ENCODE results near the gene NOP14.
A peak's percentile ranks its signal among the peaks of the same experiment; 100 is the strongest.
"Not testable (repeated sequence)": the region's sequence is repeated elsewhere in the genome, so short reads cannot be mapped to it uniquely, and the experiment has no call there.

The NOP14 gene

DNA sequence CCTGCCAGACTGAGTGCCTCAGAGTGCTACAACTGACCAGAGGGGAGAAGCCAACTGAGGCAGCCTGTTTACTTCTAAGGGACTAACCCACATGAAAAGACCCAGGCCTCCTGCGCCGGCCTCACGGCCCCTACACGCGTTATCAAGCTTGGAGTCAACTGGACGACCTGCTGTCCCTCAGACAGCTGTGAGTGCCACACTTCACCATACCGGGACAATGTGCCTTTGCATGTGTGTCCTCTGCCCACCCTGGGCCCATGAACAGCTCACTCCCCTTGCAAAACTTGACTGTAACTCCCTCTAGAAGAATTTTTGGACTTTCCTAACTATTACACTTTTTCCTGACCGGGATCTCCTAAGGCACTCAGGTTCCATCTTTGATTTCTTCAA lies 1.8 kb downstream of the NOP14 start:
- peak; percentile 54 for DNase-seq

- not testable (repeated sequence) for DNase-seq
These were observed 2.8 kb downstream of the NOP14 start for GRCh38 chr4:2960450-2960849.

GRCh38 chr4:2958446-2958845 lies 4.8 kb downstream of the NOP14 start:
- DNase-seq: no peak

DNA sequence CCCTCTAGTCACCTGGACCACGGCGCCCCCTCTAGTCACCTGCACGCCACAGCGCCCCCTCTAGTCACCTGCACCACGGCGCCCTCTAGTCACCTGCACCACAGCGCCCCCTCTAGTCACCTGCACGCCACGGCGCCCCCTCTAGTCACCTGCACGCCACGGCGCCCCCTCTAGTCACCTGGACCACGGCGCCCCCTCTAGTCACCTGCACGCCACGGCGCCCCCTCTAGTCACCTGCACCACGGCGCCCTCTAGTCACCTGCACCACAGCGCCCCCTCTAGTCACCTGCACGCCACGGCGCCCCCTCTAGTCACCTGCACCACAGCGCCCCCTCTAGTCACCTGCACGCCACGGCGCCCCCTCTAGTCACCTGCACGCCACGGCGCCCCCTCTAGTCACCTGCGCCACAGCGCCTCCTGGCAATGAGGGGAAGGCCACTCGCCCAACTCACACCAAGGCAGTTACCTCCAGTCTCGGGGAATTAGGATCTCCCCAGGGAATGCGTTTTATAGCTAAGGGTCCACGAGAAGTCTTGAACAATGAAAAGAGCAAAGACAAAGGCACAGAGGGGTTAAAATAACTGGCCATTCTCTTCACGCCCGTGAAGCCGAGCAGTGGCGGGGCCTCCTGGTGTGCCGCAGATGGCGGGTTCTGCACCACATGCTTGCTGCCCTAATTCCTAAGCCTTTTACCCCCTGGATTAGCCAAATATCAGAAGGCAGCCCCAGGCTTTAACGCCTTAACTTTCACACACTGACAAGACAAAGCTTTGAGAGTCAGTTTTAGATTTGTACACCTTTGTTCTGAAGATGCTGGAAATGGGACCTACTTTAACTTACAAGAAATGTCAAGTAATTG lies 7.8 kb downstream of the NOP14 start:
- DNase-seq: not testable (repeated sequence)

DNA sequence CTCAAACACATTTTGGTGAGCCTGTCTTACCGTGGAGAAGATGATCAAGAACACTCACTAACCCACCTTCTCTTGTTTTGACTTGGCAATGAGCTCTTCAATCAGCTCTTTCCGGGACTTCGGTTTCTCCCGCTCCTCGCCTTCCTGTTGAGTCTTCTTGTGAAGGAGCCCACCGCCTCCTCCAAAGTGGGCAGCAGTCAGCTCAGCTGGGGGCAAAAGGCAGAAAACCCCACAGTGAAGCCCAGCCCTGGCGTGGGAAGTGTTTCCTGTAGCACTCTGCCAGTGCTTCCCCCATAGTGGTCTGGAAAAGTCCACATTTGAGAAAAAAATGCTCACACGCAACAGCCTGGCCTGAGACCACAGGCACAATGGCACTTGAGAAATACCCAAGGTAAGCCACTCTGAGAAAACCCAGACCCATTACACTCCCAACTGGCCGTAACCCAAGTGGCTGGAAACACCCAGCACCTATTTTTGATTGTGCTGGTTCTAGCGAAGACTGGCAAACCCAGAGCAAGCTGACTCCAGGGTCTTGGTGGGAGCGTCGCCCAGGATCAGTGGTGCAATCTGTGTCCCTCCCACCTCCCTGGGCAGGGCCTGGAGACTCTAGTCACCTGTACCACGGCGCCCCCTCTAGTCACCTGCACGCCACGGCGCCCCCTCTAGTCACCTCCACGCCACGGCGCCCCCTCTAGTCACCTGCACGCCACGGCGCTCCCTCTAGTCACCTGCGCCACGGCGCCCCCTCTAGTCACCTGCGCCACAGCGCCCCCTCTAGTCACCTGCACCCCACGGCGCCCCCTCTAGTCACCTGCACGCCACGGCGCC lies 8.6 kb downstream of the NOP14 start:
- peak; percentile 88 for DNase-seq

GRCh38 chr4:2953496-2953895 lies 9.7 kb downstream of the NOP14 start:
- no peak for DNase-seq

DNA sequence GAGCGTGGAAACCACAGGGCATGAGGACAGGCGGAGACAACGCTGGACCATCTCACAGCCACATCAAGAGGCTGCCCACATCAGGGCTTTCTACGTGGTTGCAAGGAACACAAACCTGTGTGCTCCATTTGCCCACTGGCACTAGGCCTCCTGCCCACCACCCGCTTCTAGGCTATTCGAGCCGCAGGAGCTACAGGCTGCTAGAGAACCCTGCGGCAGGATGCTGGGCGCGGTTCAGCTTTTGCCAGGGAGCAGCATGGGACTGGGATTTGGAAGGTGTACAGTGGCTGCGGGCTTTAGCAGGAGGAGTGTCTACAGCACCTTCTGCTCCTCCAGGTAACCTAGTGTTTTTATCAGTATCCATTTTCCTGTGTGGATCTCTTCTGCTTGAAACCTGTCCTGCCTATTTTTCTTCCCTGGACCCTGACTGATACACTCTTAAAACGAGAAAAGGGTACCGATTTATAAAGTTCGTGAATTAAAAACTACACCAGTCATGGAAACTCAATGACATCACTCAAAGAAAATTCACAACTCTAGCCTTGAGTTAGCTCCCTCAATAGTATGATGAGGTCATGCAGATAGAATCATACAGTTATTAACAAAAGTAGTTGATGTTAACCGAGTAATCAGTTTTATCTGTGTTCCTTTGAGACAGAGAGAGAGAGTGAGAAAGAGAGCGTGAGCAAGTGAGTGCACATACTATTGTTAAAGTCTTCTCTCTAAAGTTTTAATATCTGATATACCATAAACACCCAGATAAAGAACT lies 12.8 kb downstream of the NOP14 start:
- no peak for DNase-seq

- DNase-seq: no peak
These were observed 13.5 kb downstream of the NOP14 start for GRCh38 chr4:2949782-2950125.

DNA sequence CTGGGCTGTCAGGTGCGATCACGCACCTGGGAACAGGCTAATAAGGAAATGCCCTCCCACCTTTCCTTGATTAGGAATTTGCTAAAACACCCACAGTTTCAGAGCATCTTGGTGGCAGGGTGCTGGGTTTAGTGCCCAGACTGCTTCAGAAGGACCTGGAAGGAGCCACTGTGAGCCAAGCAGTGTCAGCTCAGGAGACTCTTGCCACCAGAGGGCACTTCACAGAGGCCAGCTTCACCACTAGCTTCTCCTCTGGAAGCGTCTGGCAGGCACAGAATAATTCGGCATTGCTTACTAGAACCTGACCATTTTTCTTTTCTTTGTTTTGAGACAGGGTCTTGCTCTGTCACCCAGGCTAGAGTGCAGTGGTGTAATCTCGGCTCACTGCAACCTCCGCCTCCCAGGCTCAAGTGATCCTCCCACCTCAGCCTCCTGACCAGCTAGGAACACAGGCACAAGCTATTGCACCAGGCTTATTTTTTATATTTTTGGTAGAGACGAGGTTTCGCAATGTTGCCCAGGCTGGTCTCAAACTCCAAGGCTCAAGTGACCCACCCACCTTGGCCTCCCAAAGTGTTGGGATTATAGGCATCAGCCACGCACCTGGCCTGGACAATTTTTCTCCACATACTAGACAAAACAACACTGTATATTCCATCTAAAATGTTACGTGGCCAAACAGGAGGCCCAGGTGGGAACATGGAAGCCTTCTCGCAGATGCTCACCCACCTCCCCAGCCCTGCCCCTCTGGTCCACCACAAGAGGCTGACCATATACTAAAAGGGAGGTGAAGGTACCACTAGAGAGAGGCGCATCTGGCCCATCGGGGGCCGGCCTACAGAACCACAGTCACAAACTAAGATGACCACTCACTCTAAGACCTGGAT lies 14.1 kb downstream of the NOP14 start:
- no peak for DNase-seq

GRCh38 chr4:2947926-2948325 lies 15.3 kb downstream of the NOP14 start:
- DNase-seq: no peak

- no peak for DNase-seq
These were observed 16.2 kb downstream of the NOP14 start for GRCh38 chr4:2946812-2947600.

- DNase-seq: not testable (repeated sequence)
These were observed 17.3 kb downstream of the NOP14 start for GRCh38 chr4:2945619-2946604.

- DNase-seq: no peak
These were observed 18.4 kb downstream of the NOP14 start for GRCh38 chr4:2944586-2945526.

DNA sequence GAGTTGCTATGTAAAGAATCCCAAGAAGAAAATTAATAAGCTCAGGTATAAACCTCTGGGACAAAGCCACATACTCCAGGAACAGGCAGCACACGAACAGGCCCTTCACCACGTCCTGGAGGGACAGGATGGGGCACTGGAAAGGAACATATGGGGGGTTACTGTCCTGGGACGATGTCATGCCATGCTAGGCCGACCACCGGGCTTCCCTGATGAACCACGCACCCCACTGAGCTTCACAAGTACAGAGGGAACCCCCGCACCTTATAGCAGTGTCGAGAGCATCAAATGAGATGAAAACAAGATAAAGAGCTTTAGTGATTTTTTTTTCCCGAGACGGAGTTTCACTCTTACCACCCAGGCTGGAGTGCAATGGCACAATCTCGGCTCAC lies 19.1 kb downstream of the NOP14 start:
- DNase-seq: no peak

- no peak for DNase-seq
These were observed 19.7 kb downstream of the NOP14 start for GRCh38 chr4:2943364-2944090.

GRCh38 chr4:2942532-2943363 lies 20.5 kb downstream of the NOP14 start:
- no peak for DNase-seq

- no peak for DNase-seq
These were observed 21.1 kb downstream of the NOP14 start for GRCh38 chr4:2942037-2942531.

All from activated CD4-positive, alpha-beta T cell treated with anti-CD3 and anti-CD28 coated beads for 48 hours (primary cell).